ENCODE measurements around the gene PAK1IP1. TPM values are rescaled to one million over a fixed set of nuclear protein-coding genes. Genes with fewer than 3 reads are reported as not detected.
A peak's percentile ranks its signal among the peaks of the same experiment; 100 is the strongest.
"Not testable (repeated sequence)": the region's sequence is repeated elsewhere in the genome, so short reads cannot be mapped to it uniquely, and the experiment has no call there.

Gene PAK1IP1
- polyA plus RNA-seq, 3 donors, result 18.8 to 21.6 (median 19.3) TPM

DNA sequence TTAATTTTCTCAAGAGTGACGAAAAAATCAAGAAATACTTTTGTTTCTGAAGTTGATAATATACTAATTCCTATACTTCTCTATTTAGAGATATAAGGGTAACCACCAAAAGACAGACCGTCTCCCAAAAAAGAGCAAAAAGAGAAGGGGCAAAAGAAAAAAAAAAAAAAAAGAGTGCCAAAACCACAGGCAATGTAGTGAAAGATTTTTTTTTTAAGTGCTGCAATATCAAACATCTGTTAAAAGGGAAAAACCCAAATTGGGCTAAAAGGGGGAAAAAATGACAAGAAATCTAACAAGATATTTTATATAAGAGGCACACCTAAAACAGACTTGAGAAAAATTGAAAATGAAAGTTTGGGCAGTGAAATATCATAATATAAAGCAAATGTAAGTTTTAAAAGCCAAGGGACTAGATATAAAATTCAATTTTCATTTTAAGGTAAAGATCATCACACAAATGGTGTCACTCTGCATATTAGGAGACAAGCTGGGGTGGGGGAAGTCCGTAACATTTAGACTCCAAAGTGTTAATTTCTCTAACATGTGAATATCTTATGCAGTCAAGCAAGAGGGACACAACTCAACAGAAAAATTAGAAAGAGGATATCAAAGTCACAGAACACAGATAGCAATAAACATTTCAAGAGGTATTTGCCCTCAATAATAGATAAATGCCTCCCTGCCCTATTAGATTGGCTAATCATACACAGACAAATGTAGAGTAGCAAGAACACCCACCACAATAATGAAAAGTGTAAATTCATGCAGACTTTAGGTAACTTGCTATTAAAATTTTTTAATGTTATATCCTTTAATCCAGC is 9.5 kb upstream of the PAK1IP1 start:
- DNase-seq, result no peak

- no peak for DNase-seq
Observed at GRCh38 chr6:10686901-10687300, 7.9 kb upstream of the PAK1IP1 start.

GRCh38 chr6:10687582-10687981 is 7.2 kb upstream of the PAK1IP1 start:
- no peak for DNase-seq

- no peak for DNase-seq
Observed at GRCh38 chr6:10690651-10691445, 3.9 kb upstream of the PAK1IP1 start.

GRCh38 chr6:10692965-10693538 is 1.7 kb upstream of the PAK1IP1 start:
- DNase-seq, result no peak

GRCh38 chr6:10695086-10695657 is 400 bp downstream of the PAK1IP1 start:
- DNase-seq, result no peak

- no peak for DNase-seq
Observed at GRCh38 chr6:10696655-10697054, 1.9 kb downstream of the PAK1IP1 start.

GRCh38 chr6:10713962-10714361 is 19.2 kb downstream of the PAK1IP1 start:
- no peak for DNase-seq

DNA sequence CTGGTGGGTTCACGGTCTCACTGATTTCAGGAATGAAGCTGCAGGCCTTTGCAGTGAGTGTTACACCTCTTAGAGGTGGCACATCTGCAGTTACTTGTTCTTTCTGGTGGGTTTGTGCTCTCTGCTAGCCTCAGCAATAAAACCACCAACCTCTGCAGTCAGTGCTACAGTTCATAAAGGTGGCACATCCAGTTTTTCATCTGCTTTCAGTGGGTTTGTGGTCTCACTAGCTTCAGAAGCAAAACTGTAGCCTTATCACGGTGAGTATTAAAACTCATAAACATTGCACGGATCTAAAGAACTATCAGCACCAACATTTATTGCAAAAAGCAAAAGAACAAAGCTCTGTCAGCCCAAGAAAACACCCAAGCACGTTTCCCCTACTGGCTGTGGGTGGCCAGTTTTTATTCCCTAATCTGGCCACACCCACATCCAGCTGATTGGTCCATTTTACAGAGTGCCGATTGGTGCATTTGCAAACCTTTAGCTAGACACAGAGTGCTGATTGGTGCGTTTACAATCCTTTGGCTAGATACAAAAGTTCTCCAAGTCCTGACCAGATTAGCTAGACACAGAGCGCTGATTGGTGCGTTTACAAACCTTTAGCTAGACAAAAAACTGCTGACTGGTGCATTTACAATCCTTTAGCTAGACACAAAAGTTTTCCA is 24.7 kb downstream of the PAK1IP1 start:
- DNase-seq, result no peak

- DNase-seq, result no peak
Observed at GRCh38 chr6:10719964-10720264, 25.1 kb downstream of the PAK1IP1 start.

- no peak for DNase-seq
Observed at GRCh38 chr6:10720265-10720959, 25.6 kb downstream of the PAK1IP1 start.

- not testable (repeated sequence) for DNase-seq
Observed at GRCh38 chr6:10720960-10721849, 26.4 kb downstream of the PAK1IP1 start.

DNA sequence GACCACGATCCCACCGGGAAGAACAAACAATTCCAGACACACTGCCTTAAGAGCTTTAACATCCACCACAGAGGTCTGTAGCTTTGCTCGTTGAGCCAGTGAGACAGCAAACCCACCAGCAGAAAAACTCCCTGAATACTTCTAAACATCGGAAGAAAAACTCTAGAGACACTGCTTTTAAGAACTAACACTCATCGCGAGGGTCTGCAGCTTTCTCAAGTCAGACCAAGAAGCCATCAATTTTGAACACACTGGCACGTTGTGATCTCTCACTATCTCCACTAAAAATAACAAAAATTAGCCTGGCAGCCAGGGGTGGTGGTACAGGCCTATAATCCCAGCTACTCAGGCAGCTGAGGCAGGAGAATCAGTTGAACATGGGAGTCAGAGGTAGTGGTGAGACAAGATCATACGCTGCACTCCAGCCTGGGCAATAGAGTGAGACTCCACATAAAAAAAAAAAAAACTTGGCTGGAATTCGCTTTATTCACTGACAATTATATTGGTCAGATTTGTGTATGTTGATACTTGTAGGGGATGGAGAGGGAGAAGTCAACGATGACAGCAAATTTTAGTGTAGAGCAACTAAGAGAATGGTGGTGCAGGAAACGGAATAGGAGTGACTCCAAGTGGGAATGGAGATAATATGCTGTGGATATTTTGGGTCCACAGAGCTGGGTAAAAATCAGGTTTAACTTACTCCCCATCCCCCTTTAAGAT is 27.2 kb downstream of the PAK1IP1 start:
- DNase-seq, result no peak

DNA sequence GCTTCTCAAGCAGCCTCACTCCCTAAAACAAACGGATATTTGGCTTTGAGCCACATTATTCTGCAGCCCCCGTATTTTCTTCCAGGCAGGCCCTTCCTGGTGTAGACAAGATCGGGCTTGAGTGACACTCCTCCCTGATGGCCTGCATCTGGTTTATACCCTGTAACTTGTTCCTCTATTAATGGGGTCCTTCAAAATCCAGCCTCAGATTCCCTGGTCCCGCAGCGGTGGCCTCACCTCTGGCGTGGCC is 27.7 kb downstream of the PAK1IP1 start:
- no peak for DNase-seq

DNA sequence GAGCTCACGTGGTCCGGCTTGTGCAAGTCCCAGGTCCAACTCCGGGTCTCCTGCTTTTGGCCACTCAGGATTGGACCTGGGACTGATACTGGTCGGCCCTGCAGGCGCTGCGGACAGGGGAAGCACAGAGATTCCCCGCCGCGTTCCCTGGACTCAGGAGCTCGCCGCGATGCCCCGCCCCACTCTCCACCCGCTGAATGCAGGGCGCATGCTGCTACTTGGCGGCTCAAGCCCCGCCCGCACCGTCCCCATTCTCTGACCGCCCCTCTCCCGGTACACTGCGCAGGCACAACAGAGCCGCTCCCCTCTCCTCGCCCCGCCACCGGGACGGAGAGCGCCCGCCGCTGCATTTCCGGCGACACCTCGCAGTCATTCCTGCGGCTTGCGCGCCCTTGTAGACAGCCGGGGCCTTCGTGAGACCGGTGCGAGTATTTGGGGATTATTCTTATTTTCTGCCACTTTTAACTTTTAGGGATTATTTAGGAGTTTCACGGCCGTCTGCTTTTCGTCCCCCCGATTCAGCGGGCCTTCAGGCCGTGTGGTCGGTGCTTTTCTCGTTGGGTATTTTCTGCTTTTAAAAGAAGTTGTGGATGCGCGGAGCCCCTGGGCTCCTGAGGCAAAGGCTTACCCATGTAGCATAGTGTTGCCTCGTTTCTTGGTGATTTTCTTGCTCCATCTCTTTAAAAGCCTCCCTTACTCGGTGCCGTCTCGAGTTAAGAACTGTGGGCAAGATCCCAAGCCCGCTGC is 28.2 kb downstream of the PAK1IP1 start, which contains the start of gene TMEM14C:
TMEM14C (plus strand) TSS at position 251 of the 747 bp plus-strand sequence. CDS start 1,544 bp downstream, outside the sequence.
- DNase-seq, result peak; percentile 98

- DNase-seq, result no peak
Observed at GRCh38 chr6:10723567-10723881, 28.8 kb downstream of the PAK1IP1 start.

- no peak for DNase-seq
Observed at GRCh38 chr6:10725044-10725443, 30.3 kb downstream of the PAK1IP1 start.

GRCh38 chr6:10725716-10726115 is 30.9 kb downstream of the PAK1IP1 start:
- no peak for DNase-seq

DNA sequence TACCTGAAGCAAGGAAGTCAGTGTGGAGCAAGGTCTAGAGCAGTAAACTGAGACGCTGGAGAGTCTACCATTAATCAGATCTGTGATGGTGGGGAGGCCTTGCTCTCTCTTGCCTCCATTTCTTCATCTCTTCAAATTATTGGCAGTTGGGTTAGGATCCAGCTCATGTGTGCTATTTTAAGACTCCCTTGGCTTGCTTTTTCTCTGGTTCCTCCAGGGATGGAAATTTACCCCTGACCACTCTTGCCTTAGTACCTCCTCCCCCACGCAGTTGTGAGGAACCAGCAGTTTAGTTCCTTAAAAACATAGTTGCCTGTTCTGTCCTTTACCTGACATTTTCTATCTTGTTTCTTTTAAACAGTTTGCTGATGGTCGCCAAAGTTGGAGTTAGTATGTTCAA is 35.5 kb downstream of the PAK1IP1 start:
- DNase-seq, result no peak

Data from renal pelvis (tissue), 4 donors.